Measurements from ENCODE around the gene IP6K1.

IP6K1 gene

DNA sequence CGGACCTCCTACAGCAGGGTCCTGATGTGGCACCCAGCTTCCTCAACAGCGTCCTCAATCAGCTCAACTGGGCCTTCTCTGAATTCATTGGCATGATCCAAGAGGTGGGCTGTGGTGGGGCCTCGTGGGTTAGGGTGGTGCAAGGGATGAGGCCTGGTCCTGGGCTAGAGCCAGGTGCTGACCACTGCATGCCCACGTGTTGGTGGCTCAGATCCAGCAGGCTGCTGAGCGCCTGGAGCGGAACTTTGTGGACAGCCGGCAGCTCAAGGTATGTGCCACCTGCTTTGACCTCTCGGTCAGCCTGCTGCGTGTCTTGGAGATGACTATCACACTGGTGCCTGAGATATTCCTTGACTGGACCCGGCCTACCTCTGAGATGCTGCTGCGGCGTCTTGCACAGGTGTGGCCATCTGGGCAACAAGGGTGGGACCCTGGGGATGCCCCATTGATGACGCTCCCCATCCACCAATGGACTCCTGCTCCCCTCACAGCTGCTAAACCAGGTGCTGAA, 70.7 kb downstream of the IP6K1 start:
- in situ Hi-C loops (cut with HindIII; ENCODE audit: low sequenced_read_pairs) = no loop called here
- no peak overlapping the region for H3K4me3 ChIP-seq (ENCODE audit: low read depth, low read length)
- DNase-seq (ENCODE audit: low read depth) = no peak
- TF ChIP-seq, protein P1, sequence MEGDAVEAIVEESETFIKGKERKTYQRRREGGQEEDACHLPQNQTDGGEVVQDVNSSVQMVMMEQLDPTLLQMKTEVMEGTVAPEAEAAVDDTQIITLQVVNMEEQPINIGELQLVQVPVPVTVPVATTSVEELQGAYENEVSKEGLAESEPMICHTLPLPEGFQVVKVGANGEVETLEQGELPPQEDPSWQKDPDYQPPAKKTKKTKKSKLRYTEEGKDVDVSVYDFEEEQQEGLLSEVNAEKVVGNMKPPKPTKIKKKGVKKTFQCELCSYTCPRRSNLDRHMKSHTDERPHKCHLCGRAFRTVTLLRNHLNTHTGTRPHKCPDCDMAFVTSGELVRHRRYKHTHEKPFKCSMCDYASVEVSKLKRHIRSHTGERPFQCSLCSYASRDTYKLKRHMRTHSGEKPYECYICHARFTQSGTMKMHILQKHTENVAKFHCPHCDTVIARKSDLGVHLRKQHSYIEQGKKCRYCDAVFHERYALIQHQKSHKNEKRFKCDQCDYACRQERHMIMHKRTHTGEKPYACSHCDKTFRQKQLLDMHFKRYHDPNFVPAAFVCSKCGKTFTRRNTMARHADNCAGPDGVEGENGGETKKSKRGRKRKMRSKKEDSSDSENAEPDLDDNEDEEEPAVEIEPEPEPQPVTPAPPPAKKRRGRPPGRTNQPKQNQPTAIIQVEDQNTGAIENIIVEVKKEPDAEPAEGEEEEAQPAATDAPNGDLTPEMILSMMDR (IDR thresholded peaks at IDR 0.05; ENCODE audit: low read depth, low read length, missing control alignments) = no peak

DNA sequence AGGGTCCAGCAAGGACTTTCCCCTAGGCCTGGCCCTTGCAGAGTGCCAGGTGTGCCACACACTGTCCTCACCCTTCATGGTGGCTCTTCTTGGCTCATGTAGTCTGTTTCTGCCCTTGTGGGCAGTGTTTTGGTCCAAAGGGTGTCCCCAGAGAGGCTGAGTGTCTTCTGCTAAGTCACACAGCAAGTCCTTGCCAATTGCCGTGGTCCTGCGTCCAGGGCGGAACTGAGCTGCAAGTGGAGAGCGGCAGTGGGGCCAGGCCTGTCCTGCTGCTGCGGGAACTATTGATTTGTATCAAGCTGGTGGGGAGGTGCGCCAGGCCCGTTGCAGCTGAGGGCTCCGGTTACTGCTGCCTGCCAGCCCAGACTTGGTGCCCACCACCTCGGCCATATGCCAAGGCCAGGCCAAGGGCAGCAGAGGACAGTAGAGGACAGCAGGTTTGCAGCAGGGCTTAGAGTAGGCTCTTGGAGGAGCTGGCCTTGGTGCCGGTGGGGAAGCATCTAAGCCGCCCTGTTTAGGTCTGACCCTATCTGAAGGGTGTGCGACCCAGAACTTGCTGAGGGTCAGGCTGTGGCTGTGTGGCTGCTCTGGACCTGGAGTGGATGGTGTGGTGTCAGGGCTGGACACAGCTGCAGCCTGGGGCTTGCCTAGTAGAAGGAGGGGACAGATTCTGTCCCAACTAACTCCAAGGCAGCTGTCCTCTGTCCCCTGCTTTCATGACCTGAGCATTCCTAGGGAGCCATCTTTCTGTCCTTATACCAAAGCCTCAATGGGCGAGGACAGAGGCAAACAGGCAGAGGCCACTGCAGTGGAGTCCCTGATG, 71.4 kb downstream of the IP6K1 start:
- H3K4me3 ChIP-seq (ENCODE audit: low read depth, low read length) = no peak overlapping the region
- in situ Hi-C loops (cut with HindIII; ENCODE audit: low sequenced_read_pairs) = no loop called here
- DNase-seq (ENCODE audit: low read depth) = no peak
- TF ChIP-seq, protein P1 (IDR thresholded peaks at IDR 0.05; ENCODE audit: low read depth, low read length, missing control alignments) = no peak

DNA sequence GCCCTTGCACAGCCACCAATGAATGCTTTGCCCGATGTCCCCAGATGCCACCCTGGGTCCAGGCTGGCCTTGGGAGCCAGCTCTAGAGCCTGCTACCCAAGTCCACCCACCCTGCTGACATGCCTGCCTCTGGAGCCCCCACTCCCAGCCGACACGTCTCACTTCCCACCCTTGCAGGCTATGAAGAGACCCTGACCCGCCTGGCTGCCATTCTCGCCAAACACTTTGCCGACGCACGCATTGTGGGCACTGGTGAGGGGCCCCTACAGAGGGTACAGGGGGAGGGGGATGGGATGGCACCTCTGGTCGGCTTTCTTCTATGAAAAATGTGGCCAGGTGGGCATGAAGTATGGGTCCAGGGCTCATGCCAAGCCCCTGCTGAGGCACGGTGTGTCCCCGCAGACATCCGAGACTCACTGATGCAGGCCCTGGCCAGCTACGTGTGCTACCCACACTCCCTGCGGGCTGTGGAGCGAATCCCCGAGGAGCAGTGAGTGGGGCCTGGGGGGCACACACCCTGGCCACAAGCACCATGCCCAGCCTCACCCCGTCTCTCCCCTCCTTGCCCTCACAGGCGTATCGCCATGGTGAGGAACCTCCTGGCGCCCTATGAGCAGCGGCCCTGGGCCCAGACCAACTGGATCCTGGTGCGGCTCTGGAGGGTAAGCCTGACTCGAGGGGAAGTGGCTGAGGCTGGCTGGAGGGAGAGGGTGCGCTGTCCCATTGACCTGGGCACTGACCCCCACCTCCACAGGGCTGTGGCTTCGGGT, 72.8 kb downstream of the IP6K1 start:
- no peak overlapping the region for H3K4me3 ChIP-seq (ENCODE audit: low read depth, low read length)
- TF ChIP-seq, protein P1 (IDR thresholded peaks at IDR 0.05; ENCODE audit: low read depth, low read length, missing control alignments) = no peak
- DNase-seq (ENCODE audit: low read depth) = no peak
- in situ Hi-C loops (cut with HindIII; ENCODE audit: low sequenced_read_pairs) = no loop called here

DNA sequence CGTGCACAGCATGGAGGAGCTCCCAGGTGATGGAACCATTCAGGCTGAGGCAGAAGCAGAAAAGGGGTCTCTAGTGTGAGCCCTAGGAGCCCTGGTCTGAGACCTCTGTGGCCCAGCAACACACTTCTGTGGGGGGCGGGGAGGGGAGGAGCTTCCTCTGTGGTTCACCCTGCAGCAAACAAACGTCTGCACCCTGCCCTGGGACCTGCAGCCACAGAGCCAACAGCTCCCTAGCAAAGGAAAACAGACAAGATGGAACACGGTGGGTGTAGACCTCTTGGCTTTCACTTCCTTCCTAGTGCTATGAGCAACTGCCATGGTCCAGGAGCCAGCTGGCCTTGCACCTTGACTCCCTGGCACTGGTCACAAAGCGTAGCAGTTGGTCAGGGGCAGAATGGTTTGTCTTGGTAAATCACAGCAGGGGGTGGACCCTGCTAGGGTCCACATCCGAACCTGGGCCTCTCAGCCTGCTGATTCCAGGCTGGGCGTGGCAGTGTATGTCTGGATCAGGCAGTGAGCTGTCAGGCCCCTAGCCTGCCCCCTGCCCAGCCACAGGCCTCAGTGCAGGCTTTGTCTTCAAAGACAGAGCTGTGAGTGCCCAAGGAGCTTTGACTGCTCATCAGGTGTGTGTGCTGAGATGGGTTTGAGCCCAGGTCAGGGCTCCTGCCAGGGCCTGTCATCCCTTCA, 73.6 kb downstream of the IP6K1 start:
- H3K4me3 ChIP-seq (ENCODE audit: low read depth, low read length) = no peak overlapping the region
- no peak for DNase-seq (ENCODE audit: low read depth)
- in situ Hi-C loops (cut with HindIII; ENCODE audit: low sequenced_read_pairs) = no loop called here
- TF ChIP-seq, protein P1 (IDR thresholded peaks at IDR 0.05; ENCODE audit: low read depth, low read length, missing control alignments) = no peak

DNA sequence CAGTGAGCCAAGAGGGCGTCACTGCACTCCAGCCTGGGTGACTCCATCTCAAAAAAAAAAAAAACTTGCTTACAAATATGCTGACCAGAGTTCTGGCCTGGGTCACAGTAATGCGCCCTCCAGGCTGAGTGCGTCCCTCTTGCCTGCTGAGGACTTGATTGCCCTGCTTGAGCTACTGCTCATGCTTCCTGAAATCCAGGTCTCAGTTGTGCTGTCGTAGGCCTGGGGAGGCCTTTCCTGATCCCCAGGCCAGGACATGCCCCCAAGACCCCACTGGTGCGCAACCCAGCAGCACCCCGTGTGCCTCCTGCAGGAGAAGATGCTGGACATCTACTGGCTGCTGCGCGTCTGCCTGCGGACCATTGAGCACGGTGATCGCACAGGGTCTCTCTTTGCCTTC, 74.2 kb downstream of the IP6K1 start:
- TF ChIP-seq, protein P1 (IDR thresholded peaks at IDR 0.05; ENCODE audit: low read depth, low read length, missing control alignments) = no peak
- no peak overlapping the region for H3K4me3 ChIP-seq (ENCODE audit: low read depth, low read length)
- no peak for DNase-seq (ENCODE audit: low read depth)
- in situ Hi-C loops (cut with HindIII; ENCODE audit: low sequenced_read_pairs) = no loop called here

DNA sequence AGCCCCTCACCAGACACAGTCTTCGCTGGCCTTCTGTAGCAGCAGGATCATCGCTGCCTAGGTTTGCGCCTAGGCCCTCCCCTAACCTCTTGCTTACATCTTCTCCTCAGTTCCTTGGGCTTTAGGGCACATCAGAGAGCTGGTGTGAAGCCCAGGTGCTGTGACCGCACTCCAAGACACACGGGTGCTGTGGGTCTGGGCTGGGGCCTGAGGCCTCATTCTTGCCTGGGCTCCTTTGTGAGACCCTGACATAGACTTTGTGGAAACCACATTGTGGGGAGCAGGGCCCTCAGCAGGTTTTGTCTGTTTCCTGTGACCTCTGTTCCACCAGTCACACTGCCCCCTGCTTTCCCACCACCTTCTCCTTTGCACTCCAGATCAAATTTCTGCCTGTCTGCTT, 74.9 kb downstream of the IP6K1 start:
- in situ Hi-C loops (cut with HindIII; ENCODE audit: low sequenced_read_pairs) = no loop called here
- no peak for DNase-seq (ENCODE audit: low read depth)
- TF ChIP-seq, protein P1 (IDR thresholded peaks at IDR 0.05; ENCODE audit: low read depth, low read length, missing control alignments) = no peak
- no peak overlapping the region for H3K4me3 ChIP-seq (ENCODE audit: low read depth, low read length)
